ENCODE measurements around the gene NCDN. TPM values are rescaled to one million over a fixed set of nuclear protein-coding genes. Genes with fewer than 3 reads are reported as not detected.
"Not testable (repeated sequence)": the region's sequence is repeated elsewhere in the genome, so short reads cannot be mapped to it uniquely, and the experiment has no call there.

Gene NCDN
- total RNA-seq, 1 donor from 2014 or later: 95.3 TPM

DNA sequence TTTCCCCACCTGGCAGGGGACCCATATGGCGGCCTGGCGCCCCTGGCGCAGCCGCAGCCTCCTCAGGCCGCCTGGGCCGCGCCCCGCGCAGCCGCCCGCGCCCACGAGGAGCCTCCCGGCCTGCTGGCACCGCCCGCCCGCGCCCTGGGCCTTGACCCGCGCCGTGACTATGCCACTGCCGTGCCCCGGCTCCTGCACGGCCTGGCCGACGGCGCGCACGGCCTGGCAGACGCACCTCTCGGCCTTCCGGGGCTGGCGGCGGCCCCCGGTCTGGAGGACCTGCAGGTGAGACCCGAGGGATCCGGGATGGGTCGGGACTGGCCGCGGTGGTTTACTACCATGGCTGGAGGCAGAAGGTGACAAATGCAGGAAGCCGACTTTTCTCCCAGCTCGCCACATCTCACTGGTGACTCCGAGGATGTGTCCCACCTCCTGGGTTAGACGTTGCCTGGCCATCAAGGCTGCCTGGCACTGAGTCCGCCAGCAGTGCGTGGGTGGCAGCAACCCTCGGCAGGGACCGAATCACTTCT is 16.6 kb downstream of the NCDN start:
- H3K4me1 Mint-ChIP-seq (ENCODE audit: low read depth, unreplicated experiment): peaks cover 4% of the 10 kb centered on the region
- no peak for DNase-seq
- H3K36me3 Mint-ChIP-seq (ENCODE audit: unreplicated experiment): peaks cover 5% of the 10 kb centered on the region
- H3K27ac Mint-ChIP-seq (ENCODE audit: unreplicated experiment): no peak overlapping the region
- no peak overlapping the region for H3K4me3 Mint-ChIP-seq (ENCODE audit: unreplicated experiment)
- TF ChIP-seq, protein P1, sequence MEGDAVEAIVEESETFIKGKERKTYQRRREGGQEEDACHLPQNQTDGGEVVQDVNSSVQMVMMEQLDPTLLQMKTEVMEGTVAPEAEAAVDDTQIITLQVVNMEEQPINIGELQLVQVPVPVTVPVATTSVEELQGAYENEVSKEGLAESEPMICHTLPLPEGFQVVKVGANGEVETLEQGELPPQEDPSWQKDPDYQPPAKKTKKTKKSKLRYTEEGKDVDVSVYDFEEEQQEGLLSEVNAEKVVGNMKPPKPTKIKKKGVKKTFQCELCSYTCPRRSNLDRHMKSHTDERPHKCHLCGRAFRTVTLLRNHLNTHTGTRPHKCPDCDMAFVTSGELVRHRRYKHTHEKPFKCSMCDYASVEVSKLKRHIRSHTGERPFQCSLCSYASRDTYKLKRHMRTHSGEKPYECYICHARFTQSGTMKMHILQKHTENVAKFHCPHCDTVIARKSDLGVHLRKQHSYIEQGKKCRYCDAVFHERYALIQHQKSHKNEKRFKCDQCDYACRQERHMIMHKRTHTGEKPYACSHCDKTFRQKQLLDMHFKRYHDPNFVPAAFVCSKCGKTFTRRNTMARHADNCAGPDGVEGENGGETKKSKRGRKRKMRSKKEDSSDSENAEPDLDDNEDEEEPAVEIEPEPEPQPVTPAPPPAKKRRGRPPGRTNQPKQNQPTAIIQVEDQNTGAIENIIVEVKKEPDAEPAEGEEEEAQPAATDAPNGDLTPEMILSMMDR (IDR thresholded peaks at IDR 0.05; ENCODE audit: partially characterized antibody, unreplicated experiment): no peak
- H3K9me3 Mint-ChIP-seq (ENCODE audit: unreplicated experiment): peaks cover 9% of the 10 kb centered on the region
- H3K27me3 Mint-ChIP-seq (ENCODE audit: unreplicated experiment): peaks cover 34% of the 10 kb centered on the region

DNA sequence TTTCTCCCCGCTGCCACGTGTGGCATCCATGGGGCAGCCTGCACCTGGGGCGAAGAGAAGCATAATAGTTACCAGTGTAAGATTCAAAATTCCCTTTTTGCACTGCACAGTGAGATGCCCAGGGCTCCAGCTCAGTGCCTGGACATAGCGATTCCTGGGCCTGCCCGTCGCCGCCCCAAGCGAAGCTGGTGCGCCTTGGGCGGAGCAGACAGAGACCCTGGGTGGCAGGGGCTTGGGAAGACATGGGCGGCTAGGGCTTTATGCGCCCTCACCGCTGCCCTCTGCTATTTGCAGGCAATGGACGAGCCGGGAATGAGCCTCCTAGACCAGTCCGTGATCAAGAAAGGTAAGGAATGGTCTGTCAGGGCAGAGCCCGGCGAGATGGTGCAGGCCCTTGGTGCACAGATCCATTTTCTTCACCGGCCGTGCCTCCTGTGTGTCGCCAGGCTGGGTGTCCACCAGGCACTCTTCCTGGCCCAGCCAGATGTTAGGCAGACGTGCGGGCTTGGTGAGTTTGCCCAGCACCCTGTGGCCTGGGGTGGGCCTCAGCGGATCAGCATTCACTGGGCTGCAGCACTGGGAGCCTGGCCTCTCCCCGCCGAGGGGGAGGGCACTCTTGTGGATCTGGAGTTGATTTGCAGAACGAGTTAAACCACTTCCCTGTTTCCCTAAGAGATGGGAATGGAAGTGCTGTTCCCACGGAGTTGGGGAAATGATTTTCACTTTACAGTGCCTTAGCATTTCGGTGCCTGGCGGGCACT is 17.2 kb downstream of the NCDN start:
- peaks cover 34% of the 10 kb centered on the region for H3K27me3 Mint-ChIP-seq (ENCODE audit: unreplicated experiment)
- DNase-seq: no peak
- peak overlapping the region; percentile 46 for H3K27ac Mint-ChIP-seq (ENCODE audit: unreplicated experiment)
- H3K4me3 Mint-ChIP-seq (ENCODE audit: unreplicated experiment): no peak overlapping the region
- TF ChIP-seq, protein P1 (IDR thresholded peaks at IDR 0.05; ENCODE audit: partially characterized antibody, unreplicated experiment): no peak
- H3K36me3 Mint-ChIP-seq (ENCODE audit: unreplicated experiment): peaks cover 5% of the 10 kb centered on the region
- peaks cover 4% of the 10 kb centered on the region for H3K4me1 Mint-ChIP-seq (ENCODE audit: low read depth, unreplicated experiment)
- peaks cover 9% of the 10 kb centered on the region for H3K9me3 Mint-ChIP-seq (ENCODE audit: unreplicated experiment)

- Mint-ChIP-seq H3K27ac (ENCODE audit: unreplicated experiment) (peak overlapping the region; percentile 46), H3K36me3 (ENCODE audit: unreplicated experiment) (peaks cover 5% of the 10 kb centered on the region), H3K27me3 (ENCODE audit: unreplicated experiment) (peaks cover 34% of the 10 kb centered on the region), H3K4me3 (ENCODE audit: unreplicated experiment) (no peak overlapping the region), H3K9me3 (ENCODE audit: unreplicated experiment) (peaks cover 9% of the 10 kb centered on the region), H3K4me1 (ENCODE audit: low read depth, unreplicated experiment) (peaks cover 4% of the 10 kb centered on the region)
- TF ChIP-seq, protein P1 (IDR thresholded peaks at IDR 0.05; ENCODE audit: partially characterized antibody, unreplicated experiment): no peak
- DNase-seq: no peak
Observed at GRCh38 chr1:35575416-35575958, 17.9 kb downstream of the NCDN start.

DNA sequence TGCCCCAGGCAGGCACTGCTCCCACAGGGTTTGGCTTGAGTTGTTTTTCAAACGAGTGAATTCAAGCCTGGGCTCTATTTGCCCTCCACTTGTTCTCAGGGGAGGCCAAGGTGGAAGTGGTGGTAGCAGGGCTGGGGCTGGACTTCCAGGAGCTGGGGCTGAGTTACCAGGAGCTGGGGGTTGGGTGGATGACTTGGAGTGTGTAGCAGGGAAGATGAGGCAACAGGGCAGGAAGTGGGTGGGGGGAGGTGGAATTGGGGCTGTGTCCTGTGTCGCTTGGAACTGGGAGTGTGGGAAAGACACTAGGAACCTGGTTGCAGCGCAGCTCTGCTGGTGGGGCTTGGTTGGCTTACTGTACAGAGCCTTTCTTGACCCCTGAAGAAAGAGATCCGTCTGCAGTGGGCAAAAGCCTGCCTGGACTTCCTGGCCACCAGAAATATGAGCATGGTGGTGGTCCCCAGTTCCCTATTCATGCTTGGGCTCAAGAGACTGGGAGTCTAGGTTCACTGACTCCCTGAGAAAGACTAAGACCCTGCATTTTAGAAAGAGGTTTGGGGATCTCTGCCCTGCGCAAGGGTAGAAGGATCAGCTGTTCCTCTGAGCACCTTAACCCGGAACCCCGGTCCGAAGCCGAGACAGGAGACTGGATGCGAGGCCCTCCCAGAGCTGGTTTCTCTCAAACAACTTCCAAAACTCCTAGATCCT is 18.6 kb downstream of the NCDN start:
- Mint-ChIP-seq H3K4me3 (ENCODE audit: unreplicated experiment) (peak overlapping the region; percentile 64), H3K27ac (ENCODE audit: unreplicated experiment) (no peak overlapping the region), H3K36me3 (ENCODE audit: unreplicated experiment) (peaks cover 5% of the 10 kb centered on the region), H3K9me3 (ENCODE audit: unreplicated experiment) (peaks cover 9% of the 10 kb centered on the region), H3K27me3 (ENCODE audit: unreplicated experiment) (peaks cover 31% of the 10 kb centered on the region), H3K4me1 (ENCODE audit: low read depth, unreplicated experiment) (peaks cover 4% of the 10 kb centered on the region)
- TF ChIP-seq, protein P1 (IDR thresholded peaks at IDR 0.05; ENCODE audit: partially characterized antibody, unreplicated experiment): no peak
- no peak for DNase-seq

- DNase-seq; H3K4me1 Mint-ChIP-seq (ENCODE audit: low read depth, unreplicated experiment); H3K27ac Mint-ChIP-seq (ENCODE audit: unreplicated experiment); H3K9me3 Mint-ChIP-seq (ENCODE audit: unreplicated experiment); H3K36me3 Mint-ChIP-seq (ENCODE audit: unreplicated experiment): not testable (repeated sequence)
- peaks cover 27% of the 10 kb centered on the region for H3K27me3 Mint-ChIP-seq (ENCODE audit: unreplicated experiment)
- H3K4me3 Mint-ChIP-seq (ENCODE audit: unreplicated experiment): peak overlapping the region; percentile 64
Observed at GRCh38 chr1:35576766-35577070, 19.1 kb downstream of the NCDN start.

Data from glutamatergic neuron (in vitro differentiated cells).